SK-N-MC (cell line): ENCODE results near the gene WNT5B.

Experiments used
- DNase-seq: peaks from one replicate; pipeline ENCODE4 v3.0.0-alpha.2; 2011; ENCODE audit warnings: low read depth, low spot score
- H3K27ac ChIP-seq: fragments of 200-600 bp; sonication (generic); 2 replicates; pipeline ENCODE4 v1.5.1; 2016; ENCODE audit warnings: mixed run types
- H3K36me3 ChIP-seq: fragments of 200-600 bp; sonication (generic); 2 replicates; pipeline ENCODE4 v1.6.1; 2017; ENCODE audit warnings: antibody characterized with exemption, low read length, mixed read lengths; ENCODE audit not compliant: insufficient read depth
- H3K4me3 ChIP-seq: fragments of 200-600 bp; sonication (generic); 2 replicates; pipeline ENCODE4 v1.5.1; 2016
- H3K9ac ChIP-seq: fragments of 200-600 bp; sonication (generic); 2 replicates; pipeline ENCODE4 v1.8.0; 2017; ENCODE audit warnings: mixed run types, mixed read lengths; ENCODE audit not compliant: insufficient read length
- H3K9me3 ChIP-seq: fragments of 200-600 bp; sonication (generic); 2 replicates; pipeline ENCODE4 v1.6.1; 2017; ENCODE audit warnings: low read depth, mild to moderate bottlenecking, antibody characterized with exemption, low read length, moderate library complexity, mixed read lengths
- EZH2 ChIP-seq: fragments of 200-600 bp; sonication (generic); IDR thresholded peaks from one replicate; pipeline ENCODE4 v1.6.1; 2017; ENCODE audit warnings: antibody characterized with exemption
- FOXP2 ChIP-seq: optimal IDR thresholded peaks from 2 replicates; pipeline ENCODE3; 2011; ENCODE audit warnings: mild to moderate bottlenecking, moderate library complexity; ENCODE audit not compliant: insufficient read depth; ENCODE audit errors: extremely low read length, control extremely low read depth
- POLR2AphosphoS5 ChIP-seq: IDR thresholded peaks from 2 replicates; pipeline ENCODE4 v1.6.1; 2012; ENCODE audit warnings: mild to moderate bottlenecking, low read depth, low read length, borderline replicate concordance

WNT5B gene

DNA sequence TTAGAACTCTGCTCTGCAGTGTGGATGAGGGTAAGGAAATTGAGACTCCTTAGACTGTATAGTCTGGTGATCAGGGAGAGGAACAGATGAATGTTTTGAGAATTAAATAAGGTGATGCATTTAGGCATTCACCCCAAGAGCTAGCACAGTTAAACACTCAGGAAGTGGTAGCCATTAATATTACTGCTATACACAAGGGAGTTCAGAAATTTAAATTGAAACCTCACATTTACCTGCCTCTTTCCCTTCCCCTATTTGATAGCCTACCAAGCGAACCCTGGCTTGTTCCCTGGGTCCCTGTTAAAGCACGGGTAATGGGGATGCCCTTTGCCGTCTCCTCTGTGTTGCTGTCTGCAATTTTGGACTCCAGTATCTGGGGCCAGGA, 18.2 kb downstream of the WNT5B start:
- H3K9ac ChIP-seq, result no peak overlapping the region
- TF ChIP-seq FOXP2, result no peak

DNA sequence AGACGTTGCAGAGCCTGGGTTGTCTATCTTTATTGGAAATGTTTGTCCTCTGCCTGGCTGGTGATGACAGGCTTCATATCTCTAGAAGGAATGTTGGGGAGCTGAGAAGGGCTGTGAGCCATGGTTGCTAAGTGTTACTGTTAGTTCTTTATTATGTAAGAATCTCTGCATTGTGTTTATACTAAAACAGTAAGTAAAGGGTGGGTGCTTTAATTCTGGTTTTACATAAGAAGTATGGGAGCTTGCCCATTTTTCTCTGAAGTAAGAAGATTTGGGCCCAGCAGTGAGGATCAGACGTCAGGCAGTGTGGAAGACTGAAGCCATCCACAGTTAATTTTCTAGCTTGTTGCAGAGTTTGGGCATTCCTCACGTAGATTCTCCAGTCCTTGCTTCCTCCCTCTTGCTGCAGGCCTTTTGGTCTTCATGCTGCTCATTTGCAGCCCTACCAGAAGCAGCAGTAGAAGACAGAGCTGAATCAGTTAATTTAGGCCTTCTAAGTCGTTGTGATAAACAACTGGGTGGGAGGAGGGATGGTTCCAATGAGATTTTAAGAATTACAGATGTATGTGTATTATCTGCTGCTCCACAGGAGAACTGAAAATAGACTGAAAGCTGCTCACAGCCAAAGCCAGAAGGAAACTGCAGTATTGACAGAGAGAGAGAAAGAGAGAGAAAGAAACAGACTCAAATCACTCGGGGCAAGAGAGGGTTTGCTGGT, 21.4 kb downstream of the WNT5B start:
- Histone ChIP-seq H3K9ac (no peak overlapping the region), H3K27ac (no peak overlapping the region), H3K9me3 (no peaks in the 10 kb centered on the region), H3K36me3 (no peaks in the 10 kb centered on the region), H3K4me3 (no peak overlapping the region)
- no peak for TF ChIP-seq EZH2
- TF ChIP-seq POLR2AphosphoS5, result no peak
- DNase-seq, result no peak

More for the DNA sequence above, 18.2 kb downstream of the WNT5B start:
- Histone ChIP-seq H3K27ac (no peak overlapping the region), H3K9me3 (no peaks in the 10 kb centered on the region), H3K4me3 (no peak overlapping the region), H3K36me3 (no peaks in the 10 kb centered on the region)
- DNase-seq, result no peak

DNA sequence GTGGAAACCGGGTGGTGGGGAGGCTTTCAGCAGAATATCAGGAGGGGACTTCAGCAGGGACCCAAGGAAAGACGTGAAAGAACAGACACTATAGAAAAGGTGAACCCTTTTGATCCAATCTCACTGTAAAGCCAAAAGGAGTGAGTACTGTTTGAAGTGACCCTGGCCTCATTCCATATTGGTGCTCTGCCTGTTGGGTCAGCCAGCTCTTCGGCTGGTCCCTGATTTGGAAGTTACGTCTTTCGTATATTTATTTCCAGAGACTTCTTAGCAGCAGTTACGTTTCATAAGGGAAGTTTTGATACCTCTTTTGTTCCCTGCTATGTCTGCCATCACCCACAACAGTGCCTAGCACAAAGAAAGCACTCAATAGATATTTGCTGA, 21.9 kb downstream of the WNT5B start:
- no peak overlapping the region for H3K27ac ChIP-seq
- H3K4me3 ChIP-seq, result no peak overlapping the region
- TF ChIP-seq POLR2AphosphoS5, result no peak
- no peak for TF ChIP-seq EZH2
- TF ChIP-seq FOXP2, result no peak
- DNase-seq, result no peak
- no peaks in the 10 kb centered on the region for H3K36me3 ChIP-seq
- no peak overlapping the region for H3K9ac ChIP-seq
- H3K9me3 ChIP-seq, result no peaks in the 10 kb centered on the region

DNA sequence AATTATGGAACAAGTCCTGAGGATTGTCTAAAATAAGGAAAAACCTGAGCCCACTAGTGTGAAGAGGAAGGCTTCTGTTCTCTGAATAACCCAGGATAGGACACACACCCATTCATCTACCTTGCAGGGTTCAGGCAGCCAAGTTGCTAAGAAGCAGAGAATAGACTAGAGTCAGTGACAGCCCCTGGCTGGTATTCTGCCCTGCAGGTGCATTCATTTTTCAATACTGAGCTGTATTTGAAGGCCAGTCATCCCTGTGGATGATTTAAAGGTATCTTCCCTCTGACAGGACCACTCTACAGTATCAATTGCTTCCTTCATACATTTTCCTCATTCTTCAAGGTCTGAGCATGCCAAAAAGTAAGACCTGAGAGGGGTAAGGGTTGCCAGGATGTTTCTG, 22.9 kb downstream of the WNT5B start:
- Histone ChIP-seq H3K36me3 (no peaks in the 10 kb centered on the region), H3K4me3 (no peak overlapping the region), H3K27ac (no peak overlapping the region), H3K9ac (no peak overlapping the region), H3K9me3 (no peaks in the 10 kb centered on the region)
- no peak for DNase-seq
- TF ChIP-seq FOXP2, result no peak
- no peak for TF ChIP-seq POLR2AphosphoS5
- TF ChIP-seq EZH2, result no peak

DNA sequence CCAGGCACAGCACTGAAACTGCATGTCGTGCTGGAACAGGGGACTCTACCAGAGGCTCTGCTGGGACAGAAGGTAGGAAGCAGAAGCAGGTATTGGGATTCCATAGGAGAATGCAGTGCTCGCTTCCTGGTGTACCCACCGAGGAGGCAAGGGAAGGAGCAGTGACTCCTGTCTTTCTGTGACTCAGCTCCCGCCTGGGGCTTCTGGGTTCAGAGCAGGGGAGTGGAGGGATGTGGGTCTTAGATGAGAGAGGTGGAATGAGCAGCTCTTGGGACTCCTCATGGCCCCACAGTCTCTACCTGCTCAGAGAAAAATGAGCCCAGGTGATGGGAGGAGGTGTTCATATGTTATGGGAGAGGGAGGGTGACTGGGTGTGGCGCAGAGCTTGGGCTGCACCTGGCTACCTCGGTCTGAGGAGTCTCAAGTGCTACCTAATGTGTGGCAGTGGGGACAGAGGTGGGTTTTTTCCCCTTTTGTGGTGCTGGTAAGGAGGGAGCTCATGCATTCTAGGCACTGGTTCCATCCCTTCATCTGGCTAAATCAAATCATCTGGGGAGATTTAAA, 26.3 kb downstream of the WNT5B start:
- H3K9ac ChIP-seq, result no peak overlapping the region
- no peak overlapping the region for H3K4me3 ChIP-seq
- H3K9me3 ChIP-seq, result no peaks in the 10 kb centered on the region
- no peak overlapping the region for H3K27ac ChIP-seq
- no peak for DNase-seq
- no peaks in the 10 kb centered on the region for H3K36me3 ChIP-seq
- TF ChIP-seq EZH2 (no peak), POLR2AphosphoS5 (no peak), FOXP2 (no peak)

DNA sequence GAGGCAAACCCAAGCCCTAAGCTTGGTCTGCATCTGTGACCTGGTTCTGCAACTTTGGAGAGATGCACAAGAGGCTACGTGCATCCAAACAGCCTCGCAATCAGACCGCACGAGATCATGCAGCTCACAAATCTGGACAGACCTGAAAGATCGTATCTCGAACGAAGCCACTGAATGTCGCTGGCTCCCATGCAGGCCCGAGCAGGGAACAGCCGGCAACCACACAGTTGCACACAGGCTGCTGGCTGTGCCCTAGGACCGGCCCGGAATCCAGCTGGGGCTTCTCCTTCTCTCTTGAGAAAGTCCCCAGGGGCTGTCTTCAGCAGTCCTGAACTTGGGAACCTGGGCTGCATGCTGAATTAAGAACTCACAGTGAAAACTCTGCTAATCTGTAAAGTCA, 27.9 kb downstream of the WNT5B start:
- Histone ChIP-seq H3K27ac (no peak overlapping the region), H3K9ac (no peak overlapping the region), H3K36me3 (no peaks in the 10 kb centered on the region), H3K9me3 (no peaks in the 10 kb centered on the region), H3K4me3 (no peak overlapping the region)
- TF ChIP-seq FOXP2 (no peak), EZH2 (no peak), POLR2AphosphoS5 (no peak)
- DNase-seq, result no peak

DNA sequence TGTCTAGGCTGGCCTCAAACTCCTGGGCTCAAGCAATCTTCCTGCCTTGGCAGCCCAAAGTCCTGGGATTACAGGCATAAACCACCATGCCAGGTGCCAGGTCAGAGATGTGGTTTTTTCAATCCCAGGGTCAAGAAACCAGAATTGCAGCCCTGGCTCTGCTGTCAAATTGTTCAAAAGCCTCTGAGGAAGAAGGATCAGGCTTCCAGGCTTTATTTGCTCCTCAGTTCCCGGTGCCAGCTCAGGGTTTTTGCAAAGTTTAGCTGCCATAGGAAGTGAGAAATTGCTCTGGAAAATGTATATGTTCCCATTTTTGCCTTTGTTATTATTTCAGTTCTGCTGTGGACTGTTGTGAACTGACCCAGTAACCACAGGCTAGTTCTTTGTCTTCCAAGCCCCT, 28.7 kb downstream of the WNT5B start:
- Histone ChIP-seq H3K4me3 (no peak overlapping the region), H3K27ac (no peak overlapping the region), H3K36me3 (no peaks in the 10 kb centered on the region), H3K9ac (no peak overlapping the region), H3K9me3 (no peaks in the 10 kb centered on the region)
- DNase-seq, result no peak
- TF ChIP-seq FOXP2, result no peak
- no peak for TF ChIP-seq POLR2AphosphoS5

DNA sequence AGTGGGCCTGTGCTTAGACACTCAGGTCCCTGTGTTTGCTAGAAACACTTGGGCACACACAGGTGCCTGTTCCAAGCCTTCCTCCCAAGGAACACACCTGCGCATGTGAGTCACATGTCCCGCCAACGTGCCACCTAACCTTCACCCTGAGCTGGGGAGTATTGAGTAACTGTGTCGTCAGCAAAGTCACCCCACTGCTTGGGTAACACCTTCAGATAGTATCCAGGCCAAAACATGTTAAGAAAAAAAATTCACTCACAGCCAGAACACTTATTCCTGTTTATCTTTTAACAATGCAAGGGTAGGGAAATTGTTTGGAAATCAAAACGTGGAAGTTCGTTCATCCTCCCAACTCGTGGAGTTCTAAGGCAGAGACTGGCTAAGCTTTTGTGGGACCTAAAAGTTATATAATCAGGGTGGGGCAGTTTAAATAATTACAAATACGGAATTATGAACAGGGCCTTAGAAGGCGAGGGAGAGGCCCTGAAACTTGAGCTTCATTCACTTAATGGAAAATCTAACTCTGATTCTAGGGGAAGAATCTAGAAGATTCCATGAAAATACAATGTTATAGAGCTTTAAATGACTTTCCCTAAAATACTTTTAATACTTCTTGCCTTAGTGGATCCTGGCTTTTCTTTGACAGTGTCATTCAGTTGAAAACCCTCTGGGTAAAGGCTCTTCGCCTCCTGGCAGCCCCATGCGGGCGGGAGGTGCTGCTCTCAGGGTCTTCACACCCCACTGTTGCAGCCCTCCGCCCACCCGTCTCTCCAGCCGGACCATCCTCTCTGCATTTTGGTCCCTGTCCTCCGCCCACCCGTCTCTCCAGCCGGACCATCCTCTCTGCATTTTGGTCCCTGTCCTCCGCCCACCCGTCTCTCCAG, 31.5 kb downstream of the WNT5B start:
- no peak for DNase-seq
- Histone ChIP-seq H3K36me3 (no peaks in the 10 kb centered on the region), H3K27ac (peak overlapping the region; percentile 52; the same call in 1 of the 2 replicates), H3K4me3 (no peak overlapping the region), H3K9ac (no peak overlapping the region), H3K9me3 (no peaks in the 10 kb centered on the region)
- TF ChIP-seq EZH2, result no peak
- no peak for TF ChIP-seq POLR2AphosphoS5
- TF ChIP-seq FOXP2, result no peak
